ENCODE data around the gene SPINK6.

SPINK6 gene, protein sequence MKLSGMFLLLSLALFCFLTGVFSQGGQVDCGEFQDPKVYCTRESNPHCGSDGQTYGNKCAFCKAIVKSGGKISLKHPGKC

DNA sequence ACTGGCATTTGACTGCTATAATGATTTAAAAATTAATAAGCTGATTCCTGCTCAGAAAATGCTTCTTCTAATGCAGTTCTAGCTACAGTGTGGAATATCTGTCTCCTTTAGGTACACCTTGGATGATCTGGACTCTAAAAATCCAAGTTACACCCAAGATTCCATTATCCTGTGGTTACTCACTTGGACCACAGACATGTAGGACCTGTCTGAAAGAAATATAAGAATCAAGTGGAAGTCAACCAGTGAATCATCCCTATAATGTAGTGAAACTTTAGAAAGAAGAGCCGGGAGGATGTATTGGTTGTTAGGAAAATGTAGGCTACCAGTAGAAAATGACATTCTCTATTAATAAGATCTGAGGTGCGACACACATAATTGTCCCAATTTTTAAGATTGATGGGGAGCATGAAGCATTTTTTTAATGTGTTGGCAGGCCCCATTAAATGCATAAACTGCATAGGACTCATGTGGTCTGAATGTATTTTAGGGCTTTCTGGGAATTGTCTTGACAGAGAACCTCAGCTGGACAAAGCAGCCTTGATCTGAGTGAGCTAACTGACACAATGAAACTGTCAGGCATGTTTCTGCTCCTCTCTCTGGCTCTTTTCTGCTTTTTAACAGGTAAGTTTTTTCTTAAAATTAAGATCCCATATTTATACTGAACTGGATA lies at the start of gene SPINK6:
Gene SPINK6 (plus strand): TSS at position 512 of the 673 bp plus-strand sequence. CDS start 55 bp downstream, at position 567.
- no peak for DNase-seq (ENCODE audit: low spot score)

DNA sequence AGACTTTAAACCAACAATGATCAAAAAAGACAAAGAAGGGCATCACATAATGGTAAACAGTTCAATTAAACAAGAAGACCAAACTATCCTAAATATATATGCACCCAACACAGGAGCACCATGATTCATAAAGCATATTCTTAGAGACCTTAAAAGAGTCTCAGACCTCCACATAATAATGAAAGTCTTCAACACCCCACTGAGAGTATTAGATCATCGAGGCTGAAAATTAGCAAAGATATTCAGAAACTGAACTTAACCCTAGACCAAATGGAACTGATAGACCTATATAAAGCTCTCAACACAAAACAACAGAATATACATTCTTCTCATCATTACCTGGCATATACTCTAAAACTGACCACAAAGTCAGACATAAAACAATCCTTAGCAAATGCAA lies 46.2 kb upstream of the SPINK6 start:
- no peak for DNase-seq (ENCODE audit: low spot score)

DNA sequence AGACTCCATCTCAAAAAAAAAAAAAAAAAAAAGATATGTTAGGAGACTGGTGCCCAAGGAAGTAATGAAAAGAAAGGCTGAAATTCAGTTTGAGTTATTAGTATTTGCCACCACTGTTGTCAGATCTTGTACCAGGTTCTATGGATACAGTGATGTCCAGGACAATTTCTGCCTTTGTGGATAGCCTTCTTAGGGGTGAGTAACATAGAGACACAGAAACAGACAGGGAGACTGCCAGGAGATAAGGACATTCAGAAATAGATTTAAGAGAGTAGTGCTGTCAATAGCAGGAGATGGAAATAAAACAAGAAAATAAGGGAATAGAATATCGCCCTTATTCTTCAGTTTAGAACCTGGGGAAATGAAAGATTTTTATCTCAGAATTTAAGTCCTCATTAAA lies 40.8 kb upstream of the SPINK6 start:
- no peak for DNase-seq (ENCODE audit: low spot score)

DNA sequence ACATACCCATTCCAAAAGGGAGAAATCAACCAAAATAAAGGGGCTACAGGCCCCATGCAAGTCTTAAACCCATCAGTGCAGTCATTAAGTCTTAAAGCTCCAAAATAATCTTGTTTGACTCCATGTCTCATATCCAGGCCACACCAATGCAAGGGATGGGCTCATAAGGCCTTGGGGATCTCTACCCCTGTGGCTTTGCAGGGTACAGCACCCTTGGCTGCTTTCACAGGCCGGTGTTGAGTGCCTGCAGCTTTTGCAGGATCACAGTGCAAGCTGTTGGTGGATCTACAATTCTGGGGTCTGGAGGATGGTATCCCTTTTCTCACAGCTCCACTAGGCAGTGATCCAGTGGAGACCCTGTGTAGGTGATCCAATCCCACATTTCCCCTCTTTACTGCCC lies 39.5 kb upstream of the SPINK6 start:
- no peak for DNase-seq (ENCODE audit: low spot score)

DNA sequence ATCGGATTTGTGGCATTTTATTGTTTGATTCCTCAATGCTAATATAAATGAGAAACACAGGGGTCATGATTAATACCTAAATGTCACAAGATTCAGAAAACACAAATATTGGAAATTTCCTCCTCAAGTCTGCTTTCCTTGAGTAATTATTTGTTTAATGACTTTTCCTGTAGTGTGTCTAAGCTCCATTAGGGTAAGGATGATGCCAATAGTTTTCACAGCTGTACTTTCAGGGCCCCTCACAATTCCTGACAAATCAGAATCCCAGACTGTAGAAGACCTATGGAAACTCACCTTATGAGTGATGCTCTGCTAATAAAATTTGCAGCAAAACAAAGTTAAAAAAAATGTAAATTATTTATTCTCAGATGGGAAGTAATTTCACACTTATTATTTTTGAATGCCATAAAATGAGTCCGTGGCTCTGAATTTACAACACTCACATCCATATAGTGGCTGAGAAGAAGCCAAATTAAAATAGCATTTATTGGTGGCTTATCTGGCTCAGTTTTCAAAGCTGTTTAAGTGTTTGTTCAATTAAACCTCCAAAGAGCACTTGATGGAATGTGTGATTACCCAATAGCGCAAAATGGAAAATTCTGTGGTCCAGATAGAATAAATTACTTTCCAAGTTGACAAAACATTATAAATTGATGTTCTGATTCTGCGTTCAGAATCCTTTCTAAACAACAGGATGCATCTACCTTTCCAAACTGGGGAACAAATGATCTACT lies 36.1 kb upstream of the SPINK6 start:
- DNase-seq (ENCODE audit: low spot score), result no peak

DNA sequence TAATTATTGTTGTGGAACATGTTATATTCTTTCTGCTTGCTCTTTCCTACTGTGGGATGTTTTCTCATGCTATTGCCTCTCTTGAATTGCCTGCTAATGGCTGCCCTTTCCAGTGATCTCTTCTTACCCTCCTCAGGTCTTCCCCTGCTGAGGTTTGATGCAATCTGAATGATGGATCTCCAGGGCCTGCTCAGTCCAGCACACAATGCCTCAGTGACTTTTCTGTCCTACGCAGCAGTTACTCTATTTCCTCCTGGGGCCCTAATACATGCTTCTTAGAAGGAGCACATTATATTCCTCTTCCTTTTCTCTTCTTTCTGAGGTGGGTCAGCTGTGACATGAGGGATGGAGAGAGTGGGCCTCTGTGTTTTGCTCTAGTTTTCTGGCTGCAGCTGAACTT lies 34.6 kb upstream of the SPINK6 start, which contains the start of gene SPINK14:
Gene SPINK14 (plus strand): TSS at position 301 of the 400 bp plus-strand sequence. CDS start 1,187 bp downstream, outside the sequence.
- DNase-seq (ENCODE audit: low spot score), result no peak

DNA sequence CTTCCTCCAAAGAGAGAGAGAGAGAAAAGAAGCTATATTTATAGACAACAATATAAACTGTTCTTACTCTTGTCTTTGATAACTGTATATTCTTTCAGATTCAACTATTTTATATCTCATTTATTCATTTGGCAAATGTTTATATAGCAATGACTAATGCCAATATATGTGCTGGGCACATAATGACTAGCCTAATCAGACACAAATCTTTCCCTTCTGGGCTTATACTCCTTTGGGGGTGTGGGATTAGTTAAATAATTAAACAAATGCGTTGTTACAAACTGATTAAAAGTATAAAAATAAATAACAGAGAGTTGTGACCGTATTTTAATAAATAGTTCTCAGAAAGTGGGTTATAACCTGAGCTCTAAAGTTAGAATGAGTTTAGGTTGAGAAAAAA lies 30.5 kb upstream of the SPINK6 start:
- no peak for DNase-seq (ENCODE audit: low spot score)

DNA sequence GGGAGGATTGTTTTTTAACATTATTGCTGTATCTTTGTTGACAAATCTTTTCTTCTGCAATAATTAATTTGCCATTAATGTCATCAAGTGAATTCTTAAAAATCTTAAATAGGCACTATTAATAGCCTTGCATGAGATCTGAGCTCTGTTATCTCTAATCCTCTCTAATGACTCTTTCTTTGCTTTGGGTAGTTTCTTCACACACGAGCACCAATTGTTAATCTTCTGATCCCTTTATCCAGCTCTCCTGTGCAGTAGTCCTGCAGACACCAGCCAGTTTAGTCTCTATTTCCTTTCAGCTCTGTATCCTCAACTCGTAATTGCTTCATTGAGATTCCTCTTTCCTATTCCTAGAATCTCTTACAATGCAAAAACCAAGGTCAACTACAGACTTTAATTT lies 26.4 kb upstream of the SPINK6 start:
- no peak for DNase-seq (ENCODE audit: low spot score)

DNA sequence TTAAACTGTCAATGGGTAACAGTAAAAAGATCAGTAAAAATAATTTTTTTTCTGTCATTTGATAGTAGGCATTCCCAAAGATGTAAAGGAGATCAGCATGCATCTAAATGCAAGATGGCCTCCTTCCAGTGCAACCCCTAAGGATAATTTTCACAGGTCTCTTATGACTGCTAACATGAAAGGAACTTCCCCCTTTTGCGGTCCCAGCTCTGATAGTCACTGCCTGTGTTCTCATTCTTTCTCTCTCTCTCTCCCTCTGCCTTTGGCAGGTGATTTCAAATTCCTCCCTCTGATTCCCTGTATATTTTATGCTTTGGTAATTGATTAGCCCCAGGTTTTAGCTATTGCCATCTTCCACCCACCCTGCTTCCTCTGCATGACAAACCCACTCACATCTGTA lies 25.6 kb upstream of the SPINK6 start:
- no peak for DNase-seq (ENCODE audit: low spot score)

DNA sequence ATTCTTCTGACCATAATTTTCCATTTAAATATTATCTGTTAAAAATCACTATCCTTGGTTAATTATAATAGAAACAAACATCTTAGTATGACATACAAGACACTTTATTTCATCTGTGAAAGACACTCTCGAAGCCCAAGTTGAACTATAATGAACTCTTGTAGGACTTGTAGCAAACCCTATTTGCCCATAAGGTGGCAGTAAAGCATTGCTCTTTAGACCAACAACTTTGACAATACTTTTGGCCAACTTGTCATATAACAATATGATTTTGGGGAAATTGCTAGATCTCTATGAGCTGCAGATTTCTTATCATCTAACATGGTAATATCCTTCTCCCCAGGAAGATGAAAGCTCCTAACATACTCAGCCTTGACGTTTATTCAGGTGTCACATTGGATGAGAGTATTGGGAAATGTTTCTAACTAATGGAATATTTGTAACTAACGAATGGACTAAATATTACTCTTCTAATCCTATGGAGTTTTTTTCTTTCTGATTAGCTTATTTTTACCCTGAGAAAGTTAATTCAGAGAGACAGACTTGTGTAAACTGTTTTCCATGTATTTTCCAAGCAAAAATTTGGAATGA lies 23.5 kb upstream of the SPINK6 start:
- no peak for DNase-seq (ENCODE audit: low spot score)

DNA sequence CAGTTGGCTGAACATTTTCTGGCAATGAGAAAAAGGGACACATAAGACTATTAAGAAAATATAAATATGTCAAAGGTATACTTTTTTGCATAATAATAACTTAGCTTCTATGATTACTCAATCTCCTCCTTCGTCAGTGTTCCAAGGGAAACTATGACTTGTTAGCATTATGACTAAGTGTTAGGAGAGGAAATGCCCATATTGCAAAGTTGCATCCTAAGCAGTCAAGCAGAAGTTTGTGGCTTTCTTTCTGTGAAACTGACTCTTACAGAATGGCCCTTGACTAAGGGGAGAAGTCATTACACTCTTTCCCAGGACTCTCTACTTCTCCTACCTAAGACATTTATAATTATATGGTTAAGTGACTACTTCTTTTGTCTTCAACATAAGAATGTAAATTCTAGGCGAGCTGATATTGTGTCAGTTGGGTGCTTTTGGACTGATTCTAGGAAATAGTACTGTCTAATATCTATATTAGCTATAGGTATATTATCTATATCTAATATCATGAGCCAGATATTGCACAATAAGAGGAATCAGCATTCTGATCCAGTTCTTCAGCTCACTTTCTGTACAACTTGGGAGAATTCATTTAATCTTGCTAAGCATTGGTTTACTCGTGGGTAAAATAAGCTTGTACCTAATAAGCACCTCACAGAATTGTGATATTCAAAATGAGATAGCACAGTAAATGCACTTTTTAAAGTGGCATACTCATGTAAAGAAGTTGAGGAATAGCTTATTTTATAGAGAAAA lies 16.4 kb upstream of the SPINK6 start:
- no peak for DNase-seq (ENCODE audit: low spot score)

DNA sequence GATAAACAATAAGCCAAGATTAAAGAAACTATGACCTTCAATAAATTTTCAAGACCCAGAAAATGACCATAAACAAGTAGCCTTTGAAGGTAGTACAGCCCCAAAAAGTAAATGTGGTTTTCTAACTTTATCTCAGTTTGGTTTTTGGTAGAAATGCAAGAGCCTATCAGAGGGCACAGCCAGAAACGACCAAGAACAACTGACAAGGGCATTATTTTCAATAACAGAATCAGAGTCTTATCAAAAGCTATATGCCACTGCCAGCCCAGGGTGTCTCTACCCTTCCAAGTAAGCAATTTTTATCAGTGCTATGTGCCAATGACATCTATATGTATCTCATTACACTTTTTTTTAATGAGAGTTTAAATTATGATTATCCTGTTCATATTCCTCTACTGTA lies 11.8 kb upstream of the SPINK6 start:
- DNase-seq (ENCODE audit: low spot score), result no peak

DNA sequence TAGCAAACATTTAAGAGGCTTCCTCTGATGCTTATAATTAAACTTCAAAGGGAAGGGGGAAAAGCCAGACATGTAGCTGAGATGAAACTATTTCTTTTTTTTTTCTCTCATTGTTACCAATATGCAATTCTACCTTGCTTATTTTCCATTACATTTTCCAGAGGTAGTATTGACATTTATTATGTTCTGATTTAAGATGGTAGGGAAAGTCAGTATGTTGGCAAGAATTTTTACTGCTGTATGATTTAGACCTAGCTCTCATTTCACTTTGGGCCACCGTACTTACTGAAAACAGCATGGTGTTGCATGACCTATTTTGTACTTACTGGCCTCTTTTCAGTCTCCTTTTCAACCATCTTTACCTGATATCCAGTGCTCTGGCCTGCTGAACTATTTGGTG lies 9.6 kb upstream of the SPINK6 start:
- no peak for DNase-seq (ENCODE audit: low spot score)

DNA sequence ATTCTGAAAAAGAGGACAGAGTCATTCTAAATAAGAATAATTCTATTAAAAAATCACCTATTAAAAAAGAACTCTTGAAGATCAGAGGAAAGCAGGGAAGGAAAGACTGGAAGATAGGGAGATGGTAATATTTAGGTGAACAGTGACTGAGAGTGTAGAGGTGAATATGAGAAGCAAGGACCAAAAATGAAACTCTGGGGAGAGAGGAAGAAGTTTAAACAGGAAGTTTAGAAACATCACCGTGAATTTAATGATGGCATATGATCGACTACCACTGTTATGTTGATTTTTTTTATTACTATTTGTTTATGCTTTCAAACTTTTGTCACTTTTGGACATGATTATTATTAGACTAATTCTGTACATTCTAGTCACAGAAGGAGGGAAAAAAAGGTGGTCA lies 1.7 kb upstream of the SPINK6 start:
- DNase-seq (ENCODE audit: low spot score), result no peak

DNA sequence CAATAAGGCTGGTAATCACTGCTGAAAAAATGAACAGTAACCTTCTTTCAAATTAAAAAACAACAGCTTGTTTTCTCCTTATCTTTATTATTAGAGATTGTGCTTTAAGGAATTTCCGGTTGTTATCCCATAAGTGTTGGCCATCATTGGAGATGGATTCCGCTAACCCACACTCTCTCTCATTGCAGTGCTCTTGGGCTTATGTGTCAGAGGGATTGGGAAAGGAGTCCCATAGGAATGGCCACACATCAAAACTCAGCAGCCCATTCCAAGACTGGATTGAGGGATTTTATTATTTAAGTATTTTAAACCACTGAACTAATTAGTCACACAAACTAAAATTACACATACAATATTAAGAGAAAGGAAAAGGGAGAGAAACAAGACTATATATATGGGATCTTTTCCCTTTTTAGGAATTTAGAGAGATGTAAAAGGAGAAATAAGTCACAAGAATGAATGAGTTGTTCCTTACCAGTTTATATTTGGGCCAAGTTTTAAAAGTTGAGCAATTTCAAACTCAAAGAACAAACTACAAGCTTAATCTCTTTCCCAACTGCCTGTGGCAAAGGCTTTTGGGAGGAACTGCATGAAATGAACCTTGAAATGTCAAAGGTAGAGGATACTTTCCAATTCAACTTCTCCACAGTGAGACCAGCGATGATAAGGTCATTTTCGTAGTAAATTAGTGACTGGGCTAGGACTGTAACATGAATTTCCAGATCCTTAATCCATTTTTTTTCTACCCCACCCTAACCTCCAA lies 2.4 kb downstream of the SPINK6 start:
- DNase-seq (ENCODE audit: low spot score), result no peak

DNA sequence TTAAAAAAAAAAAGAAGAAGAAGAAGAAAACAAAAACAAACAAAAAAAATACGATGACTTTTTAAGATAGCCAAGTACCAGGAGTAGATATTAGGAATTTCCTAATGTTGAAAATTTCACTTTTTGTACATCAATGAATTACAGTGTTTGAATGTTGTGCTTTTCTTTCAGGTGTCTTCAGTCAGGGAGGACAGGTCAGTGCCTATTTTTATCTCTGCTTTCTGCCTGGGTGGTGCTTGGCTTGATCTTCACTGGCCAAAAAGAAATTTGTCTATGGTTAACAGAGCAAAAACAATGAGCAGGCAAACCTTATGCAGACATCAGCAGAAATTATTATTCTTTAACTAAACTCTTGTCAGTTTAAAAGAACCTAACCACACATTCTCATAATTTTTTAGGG lies 3.0 kb downstream of the SPINK6 start:
- no peak for DNase-seq (ENCODE audit: low spot score)

DNA sequence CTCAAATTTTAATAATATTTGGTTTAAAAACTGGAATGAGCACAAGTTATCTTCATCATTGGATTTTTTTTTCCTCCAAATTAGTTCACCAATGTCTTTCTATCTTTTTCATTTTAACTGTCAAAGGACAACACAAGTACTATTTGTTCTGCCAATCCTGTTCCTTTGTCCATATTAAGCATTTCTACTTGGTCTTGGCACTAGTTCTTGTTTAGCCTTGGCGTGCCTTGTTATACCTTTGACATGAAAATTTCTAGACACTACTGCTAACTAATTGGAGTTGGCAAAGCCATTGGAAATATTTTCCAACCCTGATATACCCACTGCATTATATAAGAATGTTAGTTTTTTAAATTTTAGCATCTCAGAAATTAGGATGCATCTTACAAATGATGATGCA lies 3.8 kb downstream of the SPINK6 start:
- no peak for DNase-seq (ENCODE audit: low spot score)

DNA sequence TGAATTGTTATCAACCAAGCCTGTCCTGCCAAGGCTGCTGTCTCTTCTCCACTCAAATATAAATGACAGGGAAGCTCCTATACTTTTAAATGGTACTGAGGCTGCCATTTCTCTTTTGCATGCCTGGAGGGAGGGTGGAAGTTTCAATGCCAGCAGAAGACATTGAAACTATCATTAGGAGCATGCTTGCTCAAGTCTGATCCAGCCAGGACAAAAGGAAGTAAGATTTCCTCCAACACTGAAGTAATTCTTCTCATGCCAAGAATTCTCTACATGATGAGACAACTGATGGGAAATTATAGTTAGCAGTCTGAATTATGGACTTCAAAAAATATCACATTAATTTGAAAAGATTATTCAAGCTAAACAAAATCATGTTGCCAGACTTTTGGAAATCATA lies 5.4 kb downstream of the SPINK6 start:
- no peak for DNase-seq (ENCODE audit: low spot score)

DNA sequence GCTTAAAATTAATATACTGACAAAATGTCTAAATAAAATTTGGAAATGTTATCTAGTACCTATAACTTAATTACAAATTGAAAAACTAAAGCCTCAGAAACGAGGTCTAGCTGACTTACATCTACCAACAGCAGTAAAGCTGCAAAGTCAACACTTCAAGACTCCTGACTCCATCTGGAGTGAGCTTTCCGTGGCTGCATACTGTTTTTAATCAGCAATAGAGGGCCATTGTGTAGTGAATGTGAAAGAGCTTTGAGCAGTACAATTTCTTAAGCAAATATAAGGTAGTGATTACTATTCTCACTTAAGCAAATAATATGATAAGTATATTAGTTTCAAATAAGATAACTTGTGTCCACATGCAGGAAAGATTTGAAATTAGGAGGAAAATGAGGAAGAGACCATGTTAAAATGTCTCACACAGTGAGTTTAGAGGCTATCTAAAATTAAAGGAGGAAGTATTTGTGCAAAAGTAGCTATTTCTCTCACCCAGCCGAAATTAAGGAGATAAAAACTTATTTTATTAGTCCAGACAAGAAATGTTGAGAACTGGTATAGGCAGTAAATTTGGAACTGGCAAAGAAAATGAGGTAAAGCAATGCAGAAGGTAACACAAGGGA lies 6.4 kb downstream of the SPINK6 start:
- no peak for DNase-seq (ENCODE audit: low spot score)

DNA sequence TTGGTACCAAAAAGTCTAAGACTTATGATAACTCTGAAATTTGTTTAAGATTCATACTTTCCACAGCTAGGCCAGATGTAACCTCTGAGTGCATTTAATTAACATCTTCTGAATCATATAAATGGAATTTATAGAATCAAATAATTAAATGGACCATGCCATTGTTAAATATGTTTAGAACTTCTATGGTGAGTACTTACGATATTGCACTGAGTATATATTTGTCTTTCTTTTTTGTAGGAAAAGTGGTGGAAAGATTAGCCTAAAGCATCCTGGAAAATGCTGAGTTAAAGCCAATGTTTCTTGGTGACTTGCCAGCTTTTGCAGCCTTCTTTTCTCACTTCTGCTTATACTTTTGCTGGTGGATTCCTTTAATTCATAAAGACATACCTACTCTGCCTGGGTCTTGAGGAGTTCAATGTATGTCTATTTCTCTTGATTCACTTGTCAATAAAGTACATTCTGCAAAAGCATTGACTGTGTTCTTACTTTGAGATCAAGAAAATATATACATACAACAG lies 11.9 kb downstream of the SPINK6 start:
- DNase-seq (ENCODE audit: low spot score), result no peak

DNA sequence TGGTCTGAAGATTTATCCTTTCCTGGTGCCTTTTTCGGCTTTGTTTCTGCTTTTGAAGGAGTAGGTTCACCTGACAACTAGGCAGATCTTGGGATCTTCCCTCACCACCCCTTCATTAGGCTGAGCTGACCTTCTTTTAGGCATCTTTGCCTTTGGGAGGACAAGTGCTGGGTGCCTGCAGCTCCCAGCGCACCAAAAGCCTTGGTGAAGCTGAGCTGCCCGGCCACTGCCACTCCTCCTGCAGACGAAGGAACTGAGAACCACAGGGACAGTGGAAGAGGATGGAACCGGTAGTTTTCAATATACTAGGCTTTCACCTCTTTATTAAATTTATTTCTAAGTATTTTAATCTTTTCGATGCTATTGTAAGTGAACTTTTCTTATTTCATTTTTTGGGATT lies 18.7 kb downstream of the SPINK6 start:
- DNase-seq (ENCODE audit: low spot score), result no peak
